PC-3 (cell line): ENCODE data around the gene CDA. TPM values are rescaled to one million over a fixed set of nuclear protein-coding genes. Genes with fewer than 3 reads are reported as not detected.

Experiments
- ATAC-seq: fragments of 200-7000 bp; cut with Tn5 transposase; 2 replicates; pipeline ENCODE4 v1.9.1; 2020; ENCODE audit warnings: mild to moderate bottlenecking, moderate library complexity
- BruUV-seq: library from RNA; stranded (reverse); fragments of 400-500 nt; replicated peaks from 2 replicates; lab custom pipeline; 2021; lab: Mats Ljungman, UMichigan
- CTCF ChIA-PET: fragments of 300-600 bp; sonication (Branson Sonifier 250); formaldehyde crosslinking; loops from one replicate; lab custom pipeline; 2022; ENCODE audit warnings: antibody characterized with exemption; lab: Charles Lee
- POLR2A ChIA-PET: fragments of 300-600 bp; sonication (Branson Sonifier 250); formaldehyde crosslinking; loops from one replicate; lab custom pipeline; 2022; ENCODE audit warnings: antibody characterized with exemption; ENCODE audit not compliant: unreplicated experiment; lab: Charles Lee
- DNase-seq: peaks from one replicate; pipeline ENCODE4 v3.0.0-alpha.2; 2015
- H2AFZ ChIP-seq: fragments of 300-600 bp; sonication (generic); 2 replicates; pipeline ENCODE4 v1.6.0; 2016; ENCODE audit warnings: antibody characterized with exemption, low read length
- H3F3A ChIP-seq: fragments of 300-600 bp; sonication (generic); one replicate; pipeline ENCODE4 v1.6.0; 2017; ENCODE audit warnings: antibody characterized with exemption, low read length, control low read depth, mild to moderate bottlenecking; ENCODE audit not compliant: unreplicated experiment
- H3K27ac ChIP-seq: fragments of 300-600 bp; sonication (generic); 2 replicates; pipeline ENCODE4 v1.5.1; 2016; ENCODE audit warnings: mild to moderate bottlenecking, low read length
- H3K27me3 ChIP-seq: fragments of 300-600 bp; sonication (generic); 2 replicates; pipeline ENCODE4 v1.6.1; 2016; ENCODE audit warnings: low read length, mixed read lengths
- H3K36me3 ChIP-seq: fragments of 300-600 bp; sonication (generic); 2 replicates; pipeline ENCODE4 v1.6.1; 2016; ENCODE audit warnings: low read depth, mixed run types, low read length, mixed read lengths
- H3K4me1 ChIP-seq: fragments of 300-600 bp; sonication (generic); 2 replicates; pipeline ENCODE4 v1.5.1; 2016; ENCODE audit warnings: low read length; ENCODE audit not compliant: insufficient read depth
- H3K4me2 ChIP-seq: fragments of 300-600 bp; sonication (generic); 2 replicates; pipeline ENCODE4 v1.6.0; 2016; ENCODE audit warnings: low read length
- H3K4me3 ChIP-seq: fragments of 300-600 bp; sonication (generic); 2 replicates; pipeline ENCODE4 v1.5.1; 2016; ENCODE audit warnings: mild to moderate bottlenecking, low read length, mixed read lengths
- H3K79me2 ChIP-seq: fragments of 300-600 bp; sonication (generic); 2 replicates; pipeline ENCODE4 v1.6.1; 2017; ENCODE audit warnings: low read length, mixed read lengths
- H3K9ac ChIP-seq: fragments of 300-600 bp; sonication (generic); 2 replicates; pipeline ENCODE4 v1.6.0; 2016; ENCODE audit warnings: mild to moderate bottlenecking, low read length
- H3K9me2 ChIP-seq: fragments of 300-600 bp; sonication (generic); replicated peaks from 2 replicates; pipeline ENCODE4 v1.6.1; 2016; ENCODE audit warnings: mixed run types, low read length, mixed read lengths
- H3K9me3 ChIP-seq: fragments of 300-600 bp; sonication (generic); 2 replicates; pipeline ENCODE4 v1.6.1; 2016; ENCODE audit warnings: low read length, mixed read lengths
- H4K20me1 ChIP-seq: fragments of 300-600 bp; sonication (generic); 2 replicates; pipeline ENCODE4 v1.6.1; 2016; ENCODE audit warnings: low read length, mixed read lengths
- CTCF ChIP-seq: fragments of 300-600 bp; sonication (generic); conservative IDR thresholded peaks from 2 replicates; pipeline ENCODE4 v1.5.1; 2017; ENCODE audit warnings: antibody characterized with exemption, low read depth, mild to moderate bottlenecking, low read length
- EZH2 ChIP-seq: fragments of 300-600 bp; sonication (generic); IDR thresholded peaks from one replicate; pipeline ENCODE4 v1.6.1; 2017; ENCODE audit warnings: antibody characterized with exemption, mild to moderate bottlenecking, low read length; ENCODE audit not compliant: unreplicated experiment
- EZH2phosphoT487 ChIP-seq: fragments of 300-600 bp; sonication (generic); IDR thresholded peaks from 2 replicates; pipeline ENCODE4 v1.6.1; 2018; ENCODE audit warnings: mild to moderate bottlenecking, antibody characterized with exemption, low read length, borderline replicate concordance
- intact Hi-C: fragments of 100-400 bp; cut with micrococcal nuclease; formaldehyde crosslinking; loops from 2 replicates; pipeline ENCODE4 v1.9.0; 2023
- total RNA-seq: library from RNA; depleted of rRNA; stranded (reverse); fragments of >200 nt; gene quantifications from 2 replicates; pipeline ENCODE4 v1.2.3, GENCODE V29; 2014

Gene CDA
- total RNA-seq, 1 experiment from 2014 or later, result 36.3 TPM

GRCh38 chr1:20552728-20553445 lies 36.0 kb upstream of the CDA start:
- H3K9me2 ChIP-seq, result no peaks in the 10 kb centered on the region
- TF ChIP-seq CTCF (no peak), EZH2phosphoT487 (peak; percentile 43; the same call in 1 of the 2 replicates), EZH2 (peak; percentile 70)
- no peaks in the 10 kb centered on the region for H3F3A ChIP-seq
- H4K20me1 ChIP-seq, result no peaks in the 10 kb centered on the region
- DNase-seq (no peak), ATAC-seq (peak; percentile 29)
- no peaks in the 10 kb centered on the region for H3K79me2 ChIP-seq
- H3K4me1 ChIP-seq, result no peaks in the 10 kb centered on the region; the same call in 1 of the 2 replicates
- peak overlapping the region; percentile 52 for H3K4me3 ChIP-seq
- H3K9me3 ChIP-seq, result no peaks in the 10 kb centered on the region
- H3K27me3 ChIP-seq, result peaks cover 17% of the 10 kb centered on the region
- no peaks in the 10 kb centered on the region for H3K36me3 ChIP-seq
- CTCF ChIA-PET, result no interaction called here
- POLR2A ChIA-PET, result no interaction called here
- H2AFZ ChIP-seq, result peak overlapping the region; percentile 30; the same call in 1 of the 2 replicates
- peak overlapping the region; percentile 69 for H3K4me2 ChIP-seq
- intact Hi-C loops, result no loop called here
- H3K9ac ChIP-seq, result no peak overlapping the region
- no peak overlapping the region for H3K27ac ChIP-seq
- no TSS peak for BruUV-seq

DNA sequence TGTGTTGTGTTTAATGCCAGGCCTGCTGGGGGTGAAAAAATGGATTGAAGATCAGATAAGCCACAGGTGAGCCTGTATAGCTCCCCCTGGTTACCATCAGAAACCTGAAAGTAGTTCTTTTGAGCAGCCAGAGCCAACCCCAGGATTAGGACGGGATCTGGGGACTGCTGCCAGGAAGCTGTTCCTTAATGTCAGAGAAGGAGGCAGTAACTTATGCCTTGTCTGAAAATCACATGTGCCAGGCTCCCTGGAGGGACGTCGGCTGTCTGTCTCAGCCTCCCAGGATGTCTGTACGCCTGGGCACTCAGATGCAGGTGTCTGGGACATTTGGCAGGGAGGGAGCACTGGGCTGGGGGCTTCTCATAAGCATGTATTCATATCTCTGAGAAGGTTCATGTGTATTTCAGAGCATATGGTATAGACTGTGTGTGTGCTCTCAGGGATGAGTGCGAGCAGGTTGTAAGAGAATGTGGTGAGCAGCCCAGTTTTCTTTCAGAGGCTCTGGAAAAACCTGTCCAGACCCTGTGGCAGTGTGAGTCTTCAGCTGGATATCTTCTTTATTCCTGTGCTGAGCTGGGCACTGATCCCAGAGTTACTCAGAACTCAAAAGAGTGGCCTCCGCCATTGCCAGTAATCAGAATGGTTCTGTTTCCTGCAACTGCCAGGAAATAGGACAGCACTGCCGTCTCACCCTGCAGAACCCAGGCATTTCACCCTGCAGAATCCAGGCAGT lies 33.7 kb upstream of the CDA start:
- peaks cover 17% of the 10 kb centered on the region for H3K27me3 ChIP-seq
- no peaks in the 10 kb centered on the region; the same call in 1 of the 2 replicates for H3K4me1 ChIP-seq
- no peaks in the 10 kb centered on the region for H3K79me2 ChIP-seq
- ATAC-seq, result peak; percentile 13; the same call in 1 of the 2 replicates
- no peak overlapping the region for H3K9ac ChIP-seq
- TF ChIP-seq CTCF, result no peak
- no peak overlapping the region for H3K4me2 ChIP-seq
- H3K36me3 ChIP-seq, result no peaks in the 10 kb centered on the region
- ChIA-PET POLR2A (no interaction called here), CTCF (no interaction called here)
- H3F3A ChIP-seq, result no peaks in the 10 kb centered on the region
- no peak overlapping the region for H2AFZ ChIP-seq
- intact Hi-C loops, result no loop called here
- H3K9me2 ChIP-seq, result no peaks in the 10 kb centered on the region
- no peaks in the 10 kb centered on the region for H3K9me3 ChIP-seq
- no peaks in the 10 kb centered on the region for H4K20me1 ChIP-seq
- H3K4me3 ChIP-seq, result no peak overlapping the region
- H3K27ac ChIP-seq, result no peak overlapping the region
- DNase-seq, result peak; percentile 26
- no TSS peak for BruUV-seq

GRCh38 chr1:20555758-20556120 lies 33.2 kb upstream of the CDA start:
- no peak for ATAC-seq
- TF ChIP-seq EZH2 (no peak), EZH2phosphoT487 (no peak), CTCF (no peak)
- CTCF ChIA-PET, result no interaction called here
- H3K4me3 ChIP-seq, result no peak overlapping the region
- no peaks in the 10 kb centered on the region for H3K36me3 ChIP-seq
- no peaks in the 10 kb centered on the region for H3K9me2 ChIP-seq
- DNase-seq, result no peak
- H3K27ac ChIP-seq, result no peak overlapping the region
- no peaks in the 10 kb centered on the region for H3K9me3 ChIP-seq
- no peaks in the 10 kb centered on the region for H3F3A ChIP-seq
- H3K79me2 ChIP-seq, result no peaks in the 10 kb centered on the region
- no peak overlapping the region for H3K4me2 ChIP-seq
- no peak overlapping the region for H3K9ac ChIP-seq
- H3K4me1 ChIP-seq, result no peaks in the 10 kb centered on the region; the same call in 1 of the 2 replicates
- POLR2A ChIA-PET, result no interaction called here
- BruUV-seq, result no TSS peak
- intact Hi-C loops, result no loop called here
- no peak overlapping the region for H2AFZ ChIP-seq
- no peaks in the 10 kb centered on the region for H4K20me1 ChIP-seq
- H3K27me3 ChIP-seq, result peaks cover 17% of the 10 kb centered on the region
